HL-60/S4 (cell line): Measurements from ENCODE around the gene BUD23.
"Not testable (repeated sequence)": the region's sequence is repeated elsewhere in the genome, so short reads cannot be mapped to it uniquely, and the experiment has no call there.

Experiments used
- in situ Hi-C: fragments of 300-500 bp; cut with MboI; formaldehyde crosslinking; loops from 2 replicates; pipeline ENCODE4 v1.14.3; 2022; ENCODE audit warnings: low sequenced_read_pairs

BUD23 gene

DNA sequence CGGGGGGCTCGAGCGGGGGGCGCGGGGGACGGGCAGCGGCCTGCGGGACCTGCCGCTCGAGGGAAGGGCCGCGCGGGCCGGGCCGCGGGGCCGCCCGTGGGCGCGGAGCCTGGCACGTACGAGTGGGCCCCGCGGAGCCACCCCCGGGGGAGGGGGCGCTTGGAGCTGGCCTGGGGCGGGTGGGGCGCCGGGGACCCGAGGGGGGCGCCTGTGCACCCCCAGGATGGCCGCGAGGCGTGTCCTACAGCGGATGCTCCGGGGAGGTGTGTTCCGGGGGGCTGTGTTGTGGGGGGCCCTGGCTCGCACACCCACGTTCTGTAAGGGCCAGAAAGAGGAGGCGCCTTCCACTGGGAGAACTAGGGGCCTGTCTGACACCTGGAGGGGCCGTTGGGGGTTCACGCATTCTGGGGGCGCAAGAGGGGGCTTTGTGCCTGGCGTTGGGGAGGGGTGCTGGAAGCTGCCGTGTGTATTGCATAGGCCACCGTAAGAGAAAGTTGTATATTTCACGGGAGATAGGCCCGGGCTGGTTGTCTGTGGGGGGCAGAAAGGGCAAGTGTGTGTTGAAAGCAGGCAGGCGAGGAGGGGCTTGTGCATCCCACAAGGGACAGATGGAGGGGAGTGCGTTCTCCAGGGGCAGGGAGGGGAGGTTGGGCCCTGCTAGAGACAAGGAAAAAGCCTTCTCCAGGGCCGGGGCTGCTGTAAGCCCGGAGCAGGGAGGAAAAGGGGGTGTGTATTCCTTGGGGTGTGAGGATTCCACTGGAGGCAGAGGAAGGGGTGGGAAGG is 15.1 kb upstream of the BUD23 start:
- in situ Hi-C loops: no loop called here

DNA sequence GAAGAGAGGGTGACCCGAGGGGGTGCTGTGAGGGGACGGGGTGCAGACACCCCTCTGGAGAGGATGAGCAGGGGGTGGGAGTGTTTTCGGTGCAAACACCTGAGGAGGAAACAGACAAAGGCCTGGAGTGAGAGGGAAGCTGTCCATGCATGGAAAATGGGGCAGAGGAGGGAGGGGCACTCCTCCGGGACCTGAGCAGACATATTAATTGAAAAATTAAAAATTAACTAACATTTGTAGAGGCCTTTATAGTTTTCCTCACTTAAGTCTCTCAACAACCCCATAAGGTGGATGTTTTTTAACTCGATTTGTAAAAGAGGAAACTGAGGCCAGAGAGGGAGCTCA is 14.5 kb upstream of the BUD23 start:
- in situ Hi-C loops: no loop called here

DNA sequence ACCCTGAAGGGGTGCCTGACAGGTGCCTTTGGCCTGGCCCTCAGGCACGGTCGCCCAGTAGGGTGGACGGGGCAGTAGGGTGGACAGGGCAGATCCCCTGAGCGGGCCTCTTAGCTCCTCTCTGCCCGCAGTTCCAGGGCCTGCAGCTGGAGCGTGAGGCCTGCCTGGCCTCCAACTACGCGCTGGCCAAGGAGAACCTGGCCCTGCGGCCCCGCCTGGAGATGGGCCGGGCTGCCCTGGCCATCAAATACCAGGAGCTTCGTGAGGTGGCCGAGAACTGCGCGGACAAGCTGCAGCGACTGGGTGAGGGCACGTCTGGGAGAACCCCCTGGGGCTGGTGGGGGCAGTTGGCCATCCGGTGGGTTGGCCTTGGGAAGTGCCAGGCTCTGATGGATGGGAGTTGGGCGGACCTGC is 14.1 kb upstream of the BUD23 start:
- in situ Hi-C loops: no loop called here

DNA sequence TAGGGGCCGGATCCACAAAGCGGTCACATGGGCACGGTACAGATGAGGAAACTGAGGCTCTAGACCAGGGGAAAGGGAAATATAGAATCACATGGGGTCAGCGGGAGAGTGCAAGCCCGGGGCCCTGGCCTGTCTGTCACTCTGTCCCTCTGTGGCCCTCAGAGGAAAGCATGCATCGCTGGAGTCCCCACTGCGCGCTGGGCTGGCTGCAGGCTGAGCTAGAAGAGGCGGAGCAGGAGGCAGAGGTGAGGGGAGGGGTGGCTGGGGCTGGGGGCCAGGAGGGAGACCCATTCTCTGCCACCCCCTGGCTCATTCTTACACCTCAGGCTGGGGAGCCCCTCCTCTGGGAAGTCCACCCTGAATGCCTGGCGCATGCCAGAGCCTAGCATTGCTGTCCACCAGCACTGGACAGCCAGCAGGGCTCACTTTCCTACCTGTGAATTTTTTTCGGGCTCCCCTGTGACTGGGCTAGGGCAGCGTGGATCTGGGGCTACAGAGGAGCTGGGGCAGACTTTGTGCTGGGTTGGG is 13.5 kb upstream of the BUD23 start:
- in situ Hi-C loops: no loop called here

DNA sequence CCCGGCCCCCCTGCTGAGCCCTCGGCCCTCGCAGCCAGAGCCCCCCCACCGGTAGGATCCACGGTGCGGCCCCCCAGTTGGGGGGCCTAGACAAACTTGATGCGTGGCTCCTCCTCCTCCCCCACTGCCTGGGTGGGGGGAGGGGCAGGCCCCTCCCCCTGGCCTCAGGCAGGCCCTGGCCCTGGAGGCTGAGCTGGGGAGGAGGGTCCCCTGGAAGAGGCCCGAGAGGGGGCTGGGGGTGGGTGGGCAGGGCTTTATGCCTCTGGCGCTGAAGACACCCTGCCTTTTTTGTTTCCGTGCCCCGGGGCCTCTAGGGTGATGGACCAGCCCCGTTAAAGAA is 12.1 kb upstream of the BUD23 start:
- in situ Hi-C loops: no loop called here

DNA sequence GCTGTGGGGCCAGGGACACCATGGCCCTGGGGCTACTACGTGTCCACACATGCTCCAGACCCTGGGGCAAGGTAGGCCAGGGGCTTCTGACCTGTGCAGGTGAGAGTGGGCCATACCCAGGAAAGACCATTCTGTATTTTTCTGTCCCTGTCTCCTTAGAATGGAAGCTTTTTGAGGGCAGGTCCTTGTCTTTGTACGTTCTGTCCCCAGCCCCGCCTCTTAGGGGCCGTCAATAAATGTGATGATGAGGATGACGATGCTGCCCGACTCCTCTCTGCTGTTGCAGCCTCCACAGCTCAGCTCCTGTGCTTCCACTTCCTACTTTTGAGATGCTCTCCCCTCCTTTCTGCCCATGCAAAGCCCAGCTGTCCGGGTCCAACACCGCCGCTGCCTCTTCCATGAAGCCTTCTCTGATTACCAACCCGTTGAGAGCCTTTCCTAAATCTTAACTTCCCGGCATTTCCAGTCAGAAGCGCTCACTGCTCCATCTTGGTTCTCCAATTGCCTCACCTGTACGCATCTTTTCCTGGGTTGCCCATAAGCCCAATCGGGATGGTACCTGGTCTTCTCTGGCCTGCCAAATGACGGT is 11.4 kb upstream of the BUD23 start:
- in situ Hi-C loops: no loop called here

DNA sequence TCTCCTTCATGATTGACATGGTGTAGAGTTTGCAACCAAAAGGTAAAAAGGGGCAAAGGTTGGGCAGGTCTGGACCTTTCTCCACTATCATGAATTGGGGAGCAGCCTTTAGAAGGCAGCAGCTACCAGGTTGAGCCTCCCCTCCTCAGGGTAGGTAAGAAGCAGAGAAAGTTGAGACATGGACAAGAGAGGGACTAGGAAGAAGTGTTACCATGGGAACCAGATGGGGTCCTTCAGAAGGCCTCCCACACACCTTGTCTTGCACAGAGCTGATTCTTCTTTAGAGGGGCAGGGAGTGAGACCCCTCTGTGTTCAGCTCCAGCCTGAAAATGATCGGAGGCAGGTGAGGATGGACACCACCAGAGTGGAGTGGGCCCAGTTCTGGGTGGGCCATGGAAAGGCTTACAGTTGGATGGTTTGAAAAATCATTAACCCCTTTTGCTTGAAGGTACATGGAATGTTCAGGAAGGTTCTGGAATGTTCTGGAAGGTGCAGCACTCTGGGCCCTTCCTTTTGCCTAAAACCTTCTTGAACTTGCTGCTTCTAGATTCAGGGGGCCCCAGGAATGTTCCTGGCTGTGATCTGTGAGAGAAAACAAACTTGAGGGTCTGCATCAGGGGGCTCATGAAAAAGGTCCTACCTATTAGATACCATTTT is 8.8 kb upstream of the BUD23 start:
- in situ Hi-C loops: no loop called here

DNA sequence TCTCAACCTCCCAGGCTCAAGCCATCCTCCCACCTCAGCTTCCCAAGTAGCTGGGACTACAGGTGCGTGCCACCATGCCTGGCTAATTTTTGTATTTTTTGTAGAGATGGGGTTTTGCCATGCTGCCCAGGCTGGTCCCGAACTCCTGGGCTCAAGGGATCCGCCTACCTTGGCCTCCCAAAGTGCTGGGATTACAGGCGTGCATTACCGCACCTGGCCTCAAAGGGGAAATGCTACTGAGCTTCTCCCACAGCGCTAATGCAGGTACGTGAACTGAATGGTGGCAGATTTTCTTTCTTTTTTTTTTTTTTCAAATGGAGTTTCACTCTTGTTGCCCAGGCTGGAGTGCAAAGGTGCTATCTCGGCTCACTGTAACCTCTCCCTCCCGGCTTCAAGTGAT is 7.3 kb upstream of the BUD23 start:
- in situ Hi-C loops: not testable (repeated sequence)

DNA sequence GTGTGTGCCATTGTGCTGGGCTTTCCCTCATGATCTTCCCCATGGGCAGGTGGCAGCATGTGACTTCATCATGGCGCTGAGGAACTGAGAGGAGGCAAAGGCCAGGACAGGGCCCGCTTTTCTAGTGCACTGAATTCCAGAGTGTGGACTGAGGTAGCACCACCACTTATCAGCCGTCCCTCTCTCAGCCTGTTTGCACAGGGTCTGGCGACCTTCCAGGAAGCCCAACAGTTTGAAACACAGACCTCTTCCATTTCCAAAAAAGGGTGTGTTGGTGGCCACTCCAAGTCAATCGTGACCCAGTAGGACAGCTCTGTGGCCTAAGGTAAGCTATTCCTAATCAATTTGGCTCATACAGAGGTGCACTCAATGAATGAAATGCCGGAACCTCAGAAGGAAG is 4.5 kb upstream of the BUD23 start:
- in situ Hi-C loops: no loop called here

DNA sequence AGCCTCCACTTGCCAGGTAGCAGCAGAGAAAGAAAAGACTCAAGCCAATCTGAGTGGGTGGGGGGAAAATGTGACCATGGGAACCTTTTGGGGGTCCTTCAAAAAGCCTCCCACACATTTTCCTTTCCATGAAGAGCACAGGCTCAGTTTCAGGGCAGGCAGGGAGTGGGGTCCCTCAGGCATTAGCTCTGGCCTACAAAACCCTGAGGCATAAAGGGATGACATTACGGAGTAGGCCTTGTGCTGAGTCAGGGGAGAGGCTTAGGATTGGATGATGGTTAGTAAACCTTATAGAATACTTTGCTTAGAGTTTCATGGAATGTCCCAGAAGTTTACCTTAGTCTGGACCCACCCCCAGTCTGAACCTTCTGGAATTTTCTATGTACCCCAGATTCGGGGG is 3.7 kb upstream of the BUD23 start:
- in situ Hi-C loops: no loop called here

DNA sequence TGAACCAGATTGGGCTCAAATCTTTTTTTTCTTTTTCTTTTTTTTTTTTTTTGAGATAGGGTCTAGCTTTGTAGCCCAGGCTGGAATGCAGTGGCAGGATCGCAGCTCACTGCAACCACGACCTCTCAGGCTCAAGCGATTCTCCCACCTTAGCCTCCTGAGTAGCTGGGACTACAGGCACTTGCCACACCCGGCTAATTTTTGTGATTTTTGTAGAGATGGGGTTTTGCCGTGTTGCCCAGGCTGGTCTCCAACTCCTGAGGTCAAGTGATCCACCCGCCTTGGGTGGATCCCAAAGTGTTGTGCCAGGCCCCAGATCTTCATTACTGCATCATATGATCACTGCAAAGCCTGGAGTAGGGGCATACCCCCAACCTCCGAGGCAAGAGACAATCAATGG is 2.9 kb upstream of the BUD23 start:
- in situ Hi-C loops: no loop called here

DNA sequence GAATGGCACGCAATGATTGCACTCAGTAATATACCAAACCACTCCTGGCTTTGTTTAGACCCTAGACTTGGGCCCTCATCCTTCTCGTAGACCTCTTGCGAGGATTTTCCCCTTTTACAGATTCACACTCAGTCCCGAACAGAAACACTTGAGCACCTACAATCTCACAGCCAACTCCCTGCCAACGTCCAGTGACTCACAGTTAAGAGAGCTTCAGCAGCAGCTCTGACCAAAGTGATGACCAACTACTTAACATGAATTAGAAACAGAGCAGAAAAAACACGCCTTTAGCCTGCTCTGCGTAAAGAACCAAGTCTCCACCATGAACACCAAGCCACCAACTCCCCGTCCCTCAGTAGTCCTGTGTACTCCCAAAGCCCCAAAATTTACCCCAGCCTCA is 2.4 kb upstream of the BUD23 start:
- in situ Hi-C loops: no loop called here

DNA sequence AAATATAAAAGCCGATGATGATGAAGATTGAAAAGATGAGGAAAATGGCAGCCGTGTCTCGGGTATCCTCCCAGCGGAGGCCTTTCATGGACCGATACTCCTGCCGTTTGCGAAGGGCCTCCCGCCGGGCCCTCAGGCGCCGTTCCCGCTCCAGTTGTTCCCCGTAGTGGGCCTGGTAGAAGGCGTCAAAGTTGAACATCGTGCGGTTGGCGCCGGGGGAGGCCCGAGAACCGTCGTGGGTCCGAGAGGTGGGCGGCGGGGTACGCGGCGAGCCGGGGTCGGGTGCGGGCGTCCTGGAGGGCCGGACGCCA is 697 bp upstream of the BUD23 start:
- in situ Hi-C loops: no loop called here

DNA sequence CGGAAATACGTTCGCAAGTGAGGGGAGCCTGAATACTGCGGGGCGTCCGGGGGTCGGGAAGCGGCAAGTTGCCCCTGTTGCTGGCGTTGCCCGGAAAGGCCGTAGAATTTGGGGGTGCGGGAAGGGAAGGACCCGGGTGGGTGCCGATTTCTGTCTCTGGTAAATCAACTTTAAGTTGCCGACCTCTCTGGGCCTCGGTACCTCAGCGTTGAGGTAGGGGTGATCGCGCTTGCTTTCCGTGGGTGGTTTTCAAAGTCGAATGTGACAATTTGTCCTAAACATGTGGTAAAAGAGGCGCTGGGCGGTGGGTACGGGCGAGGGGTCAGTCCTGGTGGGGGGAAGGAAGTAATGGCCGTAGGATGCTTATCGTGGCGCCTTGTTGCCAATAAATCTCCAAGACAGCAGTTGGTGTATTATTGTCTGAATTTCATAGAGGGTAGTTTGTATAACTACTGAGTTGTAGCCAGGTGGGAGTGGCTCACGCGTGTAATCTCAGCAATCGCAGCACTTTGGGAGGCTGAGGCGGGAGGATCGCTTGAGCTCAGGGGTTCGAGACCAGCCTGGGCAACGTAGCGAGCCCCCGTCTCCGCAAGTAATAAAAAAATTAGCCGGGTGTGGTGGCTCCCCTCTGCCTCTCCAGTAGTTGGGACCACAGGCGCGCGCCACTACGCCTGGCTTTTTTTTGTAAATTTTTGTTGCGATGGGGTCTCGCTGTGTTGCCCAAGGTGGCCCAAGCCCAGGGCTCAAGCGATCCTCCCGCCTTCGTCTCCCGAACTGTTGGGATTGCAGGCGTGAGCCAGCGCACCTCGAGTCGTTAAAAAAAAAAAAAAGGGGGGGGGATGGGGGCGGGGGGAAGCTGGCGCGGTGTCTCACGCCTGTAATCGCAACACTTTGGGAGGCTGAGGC is 644 bp downstream of the BUD23 start:
- in situ Hi-C loops: no loop called here

DNA sequence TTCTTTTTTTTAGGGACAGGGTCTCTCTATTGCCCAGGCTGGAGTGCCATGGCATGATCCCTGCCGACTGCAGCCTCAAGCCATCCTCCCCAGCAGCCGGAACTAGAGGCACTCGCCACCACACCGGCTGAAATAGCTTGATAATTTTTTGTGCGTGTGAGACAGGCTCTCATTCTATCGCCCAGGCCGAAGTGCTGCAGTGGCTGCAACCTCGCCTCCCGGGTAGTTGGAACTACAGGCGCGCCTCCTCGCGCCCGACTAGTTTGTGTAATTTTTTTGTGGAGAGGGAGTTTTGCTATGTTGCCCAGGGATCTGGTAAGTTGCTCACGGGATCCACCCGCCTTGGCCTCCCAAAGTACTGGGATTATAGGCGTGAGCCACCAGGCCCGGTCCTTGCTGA is 1.9 kb downstream of the BUD23 start:
- in situ Hi-C loops: no loop called here

DNA sequence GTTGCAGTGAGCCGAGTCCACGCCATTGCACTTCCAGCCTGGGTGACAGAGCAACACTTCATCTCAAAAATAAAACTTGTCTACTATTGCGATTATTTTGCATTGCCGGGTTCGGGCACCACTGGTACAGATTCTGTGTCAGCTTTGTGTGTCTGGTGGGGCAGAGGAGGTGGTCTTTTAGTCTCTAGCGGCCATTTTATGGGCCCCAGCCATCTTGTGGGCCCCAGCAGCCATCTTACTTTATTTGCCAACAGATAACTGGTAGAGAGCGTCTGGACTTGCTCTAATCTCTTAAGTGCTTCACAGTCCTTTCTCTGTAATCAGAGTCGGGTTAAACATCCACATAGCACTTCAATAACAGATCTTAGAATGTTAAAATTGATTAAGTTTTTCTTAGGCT is 4.9 kb downstream of the BUD23 start:
- in situ Hi-C loops: no loop called here

DNA sequence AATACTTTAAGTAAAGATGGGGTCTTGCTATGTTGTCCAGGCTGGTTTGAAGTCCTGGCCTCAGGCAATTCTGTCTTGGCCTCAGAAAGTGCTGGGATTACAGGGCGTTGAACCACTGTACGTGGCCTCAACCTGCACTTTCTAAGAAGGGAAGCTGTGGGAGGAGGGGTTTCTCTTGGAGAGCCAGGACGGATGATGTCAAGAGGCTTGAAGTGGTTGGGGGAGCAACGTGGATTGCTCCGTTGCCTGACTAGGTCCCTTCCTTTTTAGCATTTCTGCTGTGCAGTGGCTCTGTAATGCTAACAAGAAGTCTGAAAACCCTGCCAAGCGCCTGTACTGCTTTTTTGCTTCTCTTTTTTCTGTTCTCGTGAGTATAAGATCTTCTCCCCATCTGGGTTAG is 7.2 kb downstream of the BUD23 start:
- in situ Hi-C loops: no loop called here

DNA sequence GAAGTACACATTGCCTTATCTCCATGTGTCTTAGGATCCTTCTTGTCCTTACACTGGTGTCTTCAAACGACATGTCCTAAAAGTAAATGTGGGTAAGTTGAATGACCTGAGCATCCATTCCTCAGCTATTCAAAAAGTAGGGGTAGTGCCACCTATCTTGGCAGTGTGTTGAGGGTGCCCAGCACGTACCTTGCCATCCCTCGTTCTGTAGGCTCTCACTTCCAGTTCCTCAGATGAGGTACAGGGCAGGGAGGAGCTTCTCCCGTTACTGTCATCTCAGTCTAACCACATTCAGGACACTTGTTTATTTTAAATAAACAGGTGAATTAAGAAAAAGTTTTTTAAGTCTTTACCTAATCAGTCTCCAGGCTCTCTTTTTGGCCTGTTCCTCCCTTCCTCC is 13.0 kb downstream of the BUD23 start:
- in situ Hi-C loops: no loop called here

DNA sequence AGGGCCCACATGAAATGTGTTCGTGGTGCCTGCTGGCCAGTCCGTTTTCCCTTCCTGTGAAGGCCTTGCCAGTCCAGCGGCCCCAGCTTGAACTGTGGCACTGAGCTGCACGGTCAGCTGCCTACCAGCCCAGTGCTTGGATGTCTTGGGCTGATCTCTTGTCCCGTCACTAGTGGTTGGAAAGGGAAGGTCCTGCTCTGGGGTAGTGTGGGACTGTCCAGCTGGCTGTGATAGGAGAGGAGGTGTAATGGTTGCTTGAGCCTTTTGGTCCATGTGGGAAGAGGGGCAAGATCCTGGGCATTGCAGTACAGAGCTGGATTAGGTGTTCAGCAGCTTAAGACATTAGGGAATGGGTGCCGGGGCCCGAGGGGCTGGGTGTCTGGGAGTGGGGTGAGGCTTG is 15.0 kb downstream of the BUD23 start:
- in situ Hi-C loops: no loop called here

DNA sequence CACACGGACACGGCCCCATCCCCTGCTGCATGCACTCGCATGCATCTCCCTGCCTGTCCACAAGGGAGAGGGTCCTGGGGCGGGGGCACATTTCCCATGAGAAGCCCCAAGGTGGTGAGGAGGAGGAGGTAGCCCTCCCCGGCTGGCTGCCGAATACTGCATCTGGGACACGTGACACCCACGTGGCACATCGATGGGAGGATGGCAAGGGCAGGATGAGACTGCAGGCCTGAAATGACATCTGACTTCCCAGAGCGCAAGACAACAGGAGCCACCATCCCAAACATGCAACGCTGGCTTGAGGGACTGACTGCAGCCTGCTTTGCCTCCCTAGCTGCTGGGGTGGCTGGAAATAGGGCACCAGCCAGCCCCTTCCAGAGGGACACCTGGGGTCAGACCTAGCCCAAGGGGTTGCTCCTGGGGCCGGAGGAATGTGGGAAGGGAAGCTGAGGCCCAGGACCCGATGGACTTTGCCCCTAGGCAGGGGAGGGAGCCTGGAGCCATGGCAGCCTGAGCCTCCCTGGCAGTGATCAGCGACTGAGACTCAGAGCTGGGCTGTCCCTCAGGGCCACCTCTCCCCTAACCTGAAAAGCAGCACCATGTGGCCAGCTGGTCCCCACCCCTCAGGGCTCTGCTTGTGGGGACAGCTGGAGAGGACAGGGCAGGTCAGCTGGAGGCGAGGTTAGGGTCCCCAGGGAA is 16.1 kb downstream of the BUD23 start:
- in situ Hi-C loops: no loop called here

DNA sequence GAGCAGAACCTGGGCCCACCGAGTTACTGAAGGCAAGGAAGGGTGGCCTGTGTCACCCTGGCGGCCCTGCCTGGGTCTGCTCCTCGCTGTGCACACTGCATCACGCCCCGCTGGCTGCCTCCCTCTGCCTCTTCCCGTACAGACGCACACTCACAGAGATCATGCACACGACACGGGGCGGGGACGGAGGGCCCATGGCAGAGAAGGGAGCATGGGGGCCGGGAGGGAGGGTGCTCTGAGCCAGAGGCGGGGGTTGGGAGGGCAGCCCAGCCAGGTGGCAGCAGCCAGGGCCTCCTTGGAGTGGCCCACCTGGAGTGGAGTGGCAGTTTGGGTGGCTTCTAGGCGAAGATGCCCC is 16.6 kb downstream of the BUD23 start:
- in situ Hi-C loops: no loop called here
